Mammary epithelial cell (primary cell): ENCODE measurements around the gene SAMSN1.

Source experiments
- EZH2 ChIP-seq: IDR thresholded peaks from 2 replicates; pipeline ENCODE4 v1.6.1; 2012; ENCODE audit warnings: low read length, inconsistent platforms, borderline replicate concordance
- TF ChIP-seq, protein P1 (sequence below), 2 donors: IDR thresholded peaks in 1 of 2; conservative IDR thresholded peaks in 1 of 2; 2 replicates each; pipeline ENCODE4 v1.5.1; 2011 to 2012; ENCODE audit warnings: inconsistent platforms in 2 of 2, low read length in 2 of 2, mild to moderate bottlenecking in 2 of 2, control low read depth in 1 of 2, low read depth in 1 of 2; ENCODE audit not compliant: insufficient read depth in 1 of 2; ENCODE audit errors: extremely low read depth in 1 of 2

DNA sequence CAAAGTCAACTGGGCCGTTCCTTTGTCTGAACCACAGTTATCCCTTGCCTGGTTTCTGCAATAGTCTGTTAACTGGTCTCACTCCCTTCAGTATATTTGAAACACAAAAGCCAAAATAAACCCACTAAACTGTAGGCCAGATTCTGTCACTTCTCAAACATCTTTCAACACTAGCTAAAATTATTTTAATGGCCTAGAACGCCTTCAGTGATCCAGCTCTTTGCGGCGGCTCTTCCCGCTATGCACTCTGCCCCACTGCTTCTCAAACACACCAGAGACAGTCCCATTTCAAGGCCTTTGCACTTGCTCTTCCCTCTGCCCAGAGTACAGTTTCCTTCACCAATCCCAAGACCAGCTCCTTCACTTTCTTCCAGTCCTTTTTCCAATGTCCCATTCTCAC, 9.2 kb downstream of the SAMSN1 start:
- TF ChIP-seq, protein P1, sequence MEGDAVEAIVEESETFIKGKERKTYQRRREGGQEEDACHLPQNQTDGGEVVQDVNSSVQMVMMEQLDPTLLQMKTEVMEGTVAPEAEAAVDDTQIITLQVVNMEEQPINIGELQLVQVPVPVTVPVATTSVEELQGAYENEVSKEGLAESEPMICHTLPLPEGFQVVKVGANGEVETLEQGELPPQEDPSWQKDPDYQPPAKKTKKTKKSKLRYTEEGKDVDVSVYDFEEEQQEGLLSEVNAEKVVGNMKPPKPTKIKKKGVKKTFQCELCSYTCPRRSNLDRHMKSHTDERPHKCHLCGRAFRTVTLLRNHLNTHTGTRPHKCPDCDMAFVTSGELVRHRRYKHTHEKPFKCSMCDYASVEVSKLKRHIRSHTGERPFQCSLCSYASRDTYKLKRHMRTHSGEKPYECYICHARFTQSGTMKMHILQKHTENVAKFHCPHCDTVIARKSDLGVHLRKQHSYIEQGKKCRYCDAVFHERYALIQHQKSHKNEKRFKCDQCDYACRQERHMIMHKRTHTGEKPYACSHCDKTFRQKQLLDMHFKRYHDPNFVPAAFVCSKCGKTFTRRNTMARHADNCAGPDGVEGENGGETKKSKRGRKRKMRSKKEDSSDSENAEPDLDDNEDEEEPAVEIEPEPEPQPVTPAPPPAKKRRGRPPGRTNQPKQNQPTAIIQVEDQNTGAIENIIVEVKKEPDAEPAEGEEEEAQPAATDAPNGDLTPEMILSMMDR (conservative IDR thresholded peaks at IDR 0.05 in 1 of 2, IDR thresholded peaks at IDR 0.05 in 1 of 2; ENCODE audit: extremely low read depth in 1 of 2, insufficient read depth in 1 of 2, low read depth in 1 of 2, low read length in 2 of 2): no peak
- no peak for TF ChIP-seq EZH2
